Dermis blood vessel endothelial cell (primary cell): ENCODE results near the gene TPCN2. TPM values are rescaled to one million over a fixed set of nuclear protein-coding genes. Genes with fewer than 3 reads are reported as not detected.

ENCODE experiments used
- DNase-seq: peaks from one replicate; pipeline ENCODE4 v3.0.0; 2010
- total RNA-seq: library from RNA; depleted of rRNA; stranded (reverse); fragments of >200 nt; gene quantifications from 2 replicates; pipeline ENCODE4 v1.2.3, GENCODE V29; 2014

The TPCN2 gene
- total RNA-seq, 1 donor from 2014 or later: 14.3 TPM

GRCh38 chr11:69154211-69154913 lies 105.6 kb downstream of the TPCN2 start:
- DNase-seq: no peak

- no peak for DNase-seq
Observed at GRCh38 chr11:69154938-69155301, 106.2 kb downstream of the TPCN2 start.

- DNase-seq: no peak
Observed at GRCh38 chr11:69155302-69156234, 106.8 kb downstream of the TPCN2 start, which contains the start of gene SMIM38. SMIM38 (plus strand) TSS chr11:69155935; CDS start chr11:69157847, 1,912 bp downstream.

GRCh38 chr11:69156235-69156639 lies 107.5 kb downstream of the TPCN2 start:
- no peak for DNase-seq

GRCh38 chr11:69156673-69157155 lies 108.0 kb downstream of the TPCN2 start:
- no peak for DNase-seq

GRCh38 chr11:69157156-69157821 lies 108.6 kb downstream of the TPCN2 start:
- DNase-seq: peak; percentile 42

- DNase-seq: no peak
Observed at GRCh38 chr11:69157822-69158231, 109.1 kb downstream of the TPCN2 start.

- DNase-seq: no peak
Observed at GRCh38 chr11:69158301-69159149, 109.8 kb downstream of the TPCN2 start.

- no peak for DNase-seq
Observed at GRCh38 chr11:69159150-69159852, 110.6 kb downstream of the TPCN2 start.

- no peak for DNase-seq
Observed at GRCh38 chr11:69160296-69161116, 111.8 kb downstream of the TPCN2 start.

GRCh38 chr11:69161117-69161407 lies 112.3 kb downstream of the TPCN2 start:
- no peak for DNase-seq

GRCh38 chr11:69162505-69162904 lies 113.8 kb downstream of the TPCN2 start:
- no peak for DNase-seq

GRCh38 chr11:69163842-69164241 lies 115.1 kb downstream of the TPCN2 start:
- no peak for DNase-seq

- DNase-seq: no peak
Observed at GRCh38 chr11:69164824-69165223, 116.1 kb downstream of the TPCN2 start.

GRCh38 chr11:69165775-69166174 lies 117.0 kb downstream of the TPCN2 start:
- DNase-seq: no peak

- DNase-seq: peak; percentile 82
Observed at GRCh38 chr11:69166218-69167115, 117.7 kb downstream of the TPCN2 start.

GRCh38 chr11:69167130-69167915 lies 118.6 kb downstream of the TPCN2 start:
- DNase-seq: no peak

GRCh38 chr11:69167916-69168691 lies 119.4 kb downstream of the TPCN2 start:
- no peak for DNase-seq
